Stomach (tissue), 9 donors: ENCODE data around the gene TNFRSF8. TPM values are rescaled to one million over a fixed set of nuclear protein-coding genes. Genes with fewer than 3 reads are reported as not detected.
A peak's percentile ranks its signal among the peaks of the same experiment; 100 is the strongest.
"Not testable (repeated sequence)": the region's sequence is repeated elsewhere in the genome, so short reads cannot be mapped to it uniquely, and the experiment has no call there.

ENCODE experiments used
- DNase-seq, 2 donors: peaks; one replicate each; pipeline versions ENCODE4 v3.0.0 to v3.0.0-alpha.2; 2013 to 2019
- H3K27ac ChIP-seq, 5 donors: fragments of 200-600 bp in 4 of 5; sonication (generic) in 4 of 5; one replicate each; pipeline ENCODE4 v1.5.1; 2013 to 2019; ENCODE audit warnings: mild to moderate bottlenecking in 1 of 5, moderate library complexity in 1 of 5
- H3K27me3 ChIP-seq, 3 donors: fragments of 200-600 bp; sonication (generic); one replicate each; pipeline ENCODE4 v1.5.1; 2017 to 2019; ENCODE audit warnings: mixed run types in 1 of 3
- H3K36me3 ChIP-seq, 4 donors: fragments of 200-600 bp; sonication (generic); 1 replicate in 3 of 4; 2 replicates in 1 of 4; pipeline ENCODE4 v1.5.1; 2016 to 2019
- H3K4me1 ChIP-seq, 4 donors: fragments of 200-600 bp; sonication (generic); one replicate each; pipeline ENCODE4 v1.5.1; 2016 to 2019
- H3K4me3 ChIP-seq, 4 donors: fragments of 200-600 bp; sonication (generic) in 3 of 4; one replicate each; pipeline ENCODE4 v1.5.1; 2016 to 2019; ENCODE audit warnings: mild to moderate bottlenecking in 1 of 4
- H3K9me3 ChIP-seq, 4 donors: fragments of 200-600 bp; sonication (generic); one replicate each; pipeline ENCODE4 v1.5.1; 2016 to 2019
- EP300 ChIP-seq: sonication (generic); formaldehyde crosslinking; IDR thresholded peaks from one replicate; pipeline ENCODE4 v1.6.1; 2017; ENCODE audit warnings: antibody characterized with exemption
- POLR2A ChIP-seq, 4 donors: fragments of 450-650 bp; IDR thresholded peaks; one replicate each; pipeline ENCODE4 v1.6.1; 2016; ENCODE audit warnings: antibody characterized with exemption in 4 of 4, control low read depth in 2 of 4, mild to moderate bottlenecking in 1 of 4, moderate library complexity in 1 of 4
- POLR2AphosphoS5 ChIP-seq, 3 donors: sonication (generic); formaldehyde crosslinking; IDR thresholded peaks; one replicate each; pipeline ENCODE4 v1.6.1; 2016; ENCODE audit warnings: antibody characterized with exemption in 3 of 3
- WGBS, 5 donors: extraction: QIAGEN DNeasy Blood & Tissue Kit in 3 of 5; methylation state at CpG; one replicate each; pipeline versions ENCODE4 v1.1.5 to v1.1.7; 2013 to 2018; 5-methylcytosine and 5-hydroxymethylcytosine counted together
- intact Hi-C: fragments of 100-400 bp; cut with DNase I; formaldehyde crosslinking; loops from one replicate; pipeline ENCODE4 v1.15.1; 2023; ENCODE audit warnings: low total_unique reads
- polyA plus RNA-seq, 3 donors: library from polyadenylated mRNA; stranded (reverse); fragments of 200-250 nt; gene quantifications; one replicate each; pipeline ENCODE4 v1.2.3, GENCODE V29; 2013
- total RNA-seq, 5 donors: library from RNA; depleted of rRNA; stranded (reverse); fragments of >200 nt; gene quantifications; one replicate each; pipeline versions ENCODE4 v1.1.0 to v1.2.3, GENCODE V29; 2014 to 2016
- TF ChIP-seq, protein P1 (sequence below), 7 experiments: fragments of 450-650 bp in 4 of 7; fragments of 200-600 bp in 3 of 7; sonication (generic) in 3 of 7; IDR thresholded peaks; one replicate each; pipeline ENCODE4 v1.5.1; 2016 to 2019; ENCODE audit warnings: antibody characterized with exemption in 7 of 7, control low read depth in 2 of 7, mild to moderate bottlenecking in 1 of 7
- donor health status: healthy with polysubstance abuse.
- donor health status: Bipolar disorder and iron deficiency.
- donor health status: healthy.

Gene TNFRSF8
- total and polyA plus RNA-seq, 8 donors = 0.18 to 2.1 (median 0.88) TPM; not detected in 2

DNA sequence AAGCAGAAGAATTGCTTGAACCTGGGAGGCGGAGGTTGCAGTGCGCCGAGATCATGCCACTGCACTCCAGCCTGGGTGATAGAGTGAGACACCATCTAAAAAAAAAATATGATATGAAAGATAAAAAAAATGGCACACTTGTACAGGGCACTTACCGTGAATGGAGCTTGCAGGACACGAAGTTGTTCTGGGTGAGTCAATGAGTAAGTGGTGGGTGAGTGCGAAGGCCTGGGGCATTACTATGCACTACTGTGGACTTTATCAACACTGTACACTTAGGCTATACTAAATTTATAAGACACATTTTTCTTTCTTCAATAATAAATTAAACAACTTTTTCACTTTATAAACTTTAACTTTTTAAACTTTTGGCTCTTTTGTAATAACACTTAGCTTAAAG is 37.0 kb downstream of the TNFRSF8 start:
- no peaks in the 10 kb centered on the region for H3K4me1 ChIP-seq
- intact Hi-C loops = no loop called here
- WGBS, 5 donors = 85 to 95% (median 91%) methylated on average over 6 of the region's 6 CpGs
- DNase-seq = no peak
- TF ChIP-seq, protein P1, sequence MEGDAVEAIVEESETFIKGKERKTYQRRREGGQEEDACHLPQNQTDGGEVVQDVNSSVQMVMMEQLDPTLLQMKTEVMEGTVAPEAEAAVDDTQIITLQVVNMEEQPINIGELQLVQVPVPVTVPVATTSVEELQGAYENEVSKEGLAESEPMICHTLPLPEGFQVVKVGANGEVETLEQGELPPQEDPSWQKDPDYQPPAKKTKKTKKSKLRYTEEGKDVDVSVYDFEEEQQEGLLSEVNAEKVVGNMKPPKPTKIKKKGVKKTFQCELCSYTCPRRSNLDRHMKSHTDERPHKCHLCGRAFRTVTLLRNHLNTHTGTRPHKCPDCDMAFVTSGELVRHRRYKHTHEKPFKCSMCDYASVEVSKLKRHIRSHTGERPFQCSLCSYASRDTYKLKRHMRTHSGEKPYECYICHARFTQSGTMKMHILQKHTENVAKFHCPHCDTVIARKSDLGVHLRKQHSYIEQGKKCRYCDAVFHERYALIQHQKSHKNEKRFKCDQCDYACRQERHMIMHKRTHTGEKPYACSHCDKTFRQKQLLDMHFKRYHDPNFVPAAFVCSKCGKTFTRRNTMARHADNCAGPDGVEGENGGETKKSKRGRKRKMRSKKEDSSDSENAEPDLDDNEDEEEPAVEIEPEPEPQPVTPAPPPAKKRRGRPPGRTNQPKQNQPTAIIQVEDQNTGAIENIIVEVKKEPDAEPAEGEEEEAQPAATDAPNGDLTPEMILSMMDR (IDR thresholded peaks at IDR 0.05) = no peak
- no peak for TF ChIP-seq POLR2AphosphoS5 (IDR thresholded peaks at IDR 0.05)
- no peak for TF ChIP-seq EP300
- TF ChIP-seq POLR2A (IDR thresholded peaks at IDR 0.05) = no peak
- no peak overlapping the region for H3K27ac ChIP-seq
- H3K9me3 ChIP-seq = peaks cover 0 to 7% (median 0%) of the 10 kb centered on the region in 4 donors
- H3K4me3 ChIP-seq = no peak overlapping the region
- no peaks in the 10 kb centered on the region for H3K36me3 ChIP-seq
- H3K27me3 ChIP-seq = peaks cover 0 to 2% (median 0%) of the 10 kb centered on the region in 3 donors

DNA sequence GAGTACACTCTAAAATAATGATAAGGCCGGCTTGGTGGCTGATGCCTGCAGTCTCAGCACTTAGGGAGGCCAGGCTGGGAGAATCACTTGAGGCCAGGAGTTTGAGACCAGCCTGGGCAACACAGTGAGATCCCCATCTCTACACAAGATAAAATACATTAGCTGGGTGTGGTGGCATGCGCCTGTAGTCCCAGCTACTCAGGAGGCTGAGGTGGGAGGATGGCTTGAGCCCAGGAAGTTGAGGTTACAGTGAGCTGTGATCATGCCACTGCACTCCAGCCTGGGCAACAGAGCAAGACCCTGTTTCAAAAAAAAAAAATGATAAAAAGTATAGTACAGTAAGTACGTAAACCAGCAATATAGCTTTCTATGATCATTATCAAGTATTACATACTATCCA is 38.0 kb downstream of the TNFRSF8 start:
- intact Hi-C loops, H3K9me3 ChIP-seq, H3K4me1 ChIP-seq, DNase-seq, H3K27ac ChIP-seq, H3K36me3 ChIP-seq, H3K27me3 ChIP-seq, H3K4me3 ChIP-seq: not testable (repeated sequence)
- WGBS, 5 donors = 81 to 93% (median 90%) methylated on average over 3 of the region's 3 CpGs

DNA sequence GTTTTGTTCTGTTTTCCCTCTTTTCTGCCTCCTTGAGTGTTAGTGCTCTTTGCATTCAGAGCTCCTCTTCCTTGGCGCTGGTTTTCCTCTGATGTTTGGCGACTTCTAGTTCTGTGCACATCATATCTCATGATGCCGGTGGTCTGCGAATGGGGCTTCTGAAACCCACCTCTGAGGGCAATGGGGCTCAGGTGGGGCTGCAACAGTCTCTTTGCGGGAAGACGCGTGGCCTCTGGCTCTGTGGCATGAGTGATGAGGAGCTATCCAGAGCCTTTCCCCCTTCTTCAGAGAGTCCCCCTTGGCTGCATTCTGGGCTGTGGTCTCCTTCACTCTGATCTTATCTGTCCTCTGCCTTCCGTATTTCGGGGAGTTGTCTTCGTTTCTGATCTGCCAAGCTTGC is 39.0 kb downstream of the TNFRSF8 start:
- no peak for TF ChIP-seq EP300
- WGBS, 5 donors = 86 to 94% (median 93%) methylated on average over 10 of the region's 10 CpGs

DNA sequence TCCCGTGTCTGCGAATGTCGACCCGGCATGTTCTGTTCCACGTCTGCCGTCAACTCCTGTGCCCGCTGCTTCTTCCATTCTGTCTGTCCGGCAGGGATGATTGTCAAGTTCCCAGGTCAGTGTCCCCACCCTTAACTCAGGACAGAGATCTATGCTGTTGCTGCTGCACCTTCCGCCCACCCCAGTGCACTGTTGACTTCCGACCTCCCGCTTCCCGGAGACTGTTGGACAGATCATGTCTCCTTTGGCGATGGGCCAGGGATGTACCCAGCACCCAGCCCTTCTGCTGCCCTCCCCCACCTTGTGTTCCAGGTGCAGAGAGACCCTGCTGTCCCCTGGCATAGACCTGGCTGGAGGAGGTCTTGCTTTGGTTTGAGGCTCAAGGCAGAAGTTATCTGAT is 41.3 kb downstream of the TNFRSF8 start:
- no peak for DNase-seq
- Histone ChIP-seq H3K27me3 (peaks cover 0 to 18% (median 0%) of the 10 kb centered on the region in 3 donors), H3K4me1 (no peaks in the 10 kb centered on the region), H3K27ac (no peak overlapping the region), H3K36me3 (no peaks in the 10 kb centered on the region), H3K4me3 (no peak overlapping the region), H3K9me3 (no peaks in the 10 kb centered on the region)
- intact Hi-C loops = no loop called here
- WGBS, 5 donors = 76 to 82% (median 82%) methylated on average over 12 to 13 of the region's 13 CpGs
- TF ChIP-seq EP300 = no peak
- TF ChIP-seq POLR2A (IDR thresholded peaks at IDR 0.05) = no peak
- TF ChIP-seq, protein P1 (IDR thresholded peaks at IDR 0.05) = no peak
- TF ChIP-seq POLR2AphosphoS5 (IDR thresholded peaks at IDR 0.05) = no peak

More for the DNA sequence above, 39.0 kb downstream of the TNFRSF8 start:
- Histone ChIP-seq H3K9me3 (peaks cover 0 to 6% (median 0%) of the 10 kb centered on the region in 4 donors), H3K27me3 (peaks cover 0 to 16% (median 0%) of the 10 kb centered on the region in 3 donors), H3K4me3 (no peak overlapping the region), H3K36me3 (no peaks in the 10 kb centered on the region), H3K27ac (no peak overlapping the region), H3K4me1 (no peaks in the 10 kb centered on the region)
- no peak for DNase-seq
- intact Hi-C loops = no loop called here

DNA sequence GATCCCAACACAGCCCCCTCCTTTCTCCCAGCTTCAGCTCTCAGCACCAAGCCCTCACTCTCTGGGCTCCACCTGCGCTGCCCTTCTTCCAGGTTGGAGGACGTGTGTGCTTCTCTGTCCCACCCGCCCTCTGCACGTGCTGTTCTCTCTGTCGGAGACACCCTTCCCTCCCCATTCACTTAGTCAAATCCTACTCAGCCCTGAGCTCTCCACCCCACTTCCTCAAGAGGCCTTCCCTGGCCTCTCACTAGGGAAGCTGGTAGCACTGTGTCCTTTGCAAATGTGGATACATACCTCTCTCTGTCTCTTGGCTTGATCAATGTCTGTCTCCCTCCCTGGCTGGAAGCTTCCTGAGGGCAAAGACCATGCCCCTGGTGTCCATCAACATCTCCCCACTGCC is 43.0 kb downstream of the TNFRSF8 start:
- H3K9me3 ChIP-seq = no peaks in the 10 kb centered on the region
- DNase-seq = no peak
- H3K4me1 ChIP-seq = no peaks in the 10 kb centered on the region
- no peaks in the 10 kb centered on the region for H3K36me3 ChIP-seq
- WGBS, 5 donors = 60 to 74% (median 65%) methylated on average over 5 of the region's 5 CpGs
- H3K27me3 ChIP-seq = peaks cover 0 to 18% (median 0%) of the 10 kb centered on the region in 3 donors
- H3K27ac ChIP-seq = no peak overlapping the region
- no peak overlapping the region for H3K4me3 ChIP-seq
- intact Hi-C loops = no loop called here
- TF ChIP-seq EP300 = no peak
- TF ChIP-seq POLR2A (IDR thresholded peaks at IDR 0.05) = no peak
- TF ChIP-seq POLR2AphosphoS5 (IDR thresholded peaks at IDR 0.05) = no peak
- TF ChIP-seq, protein P1 (IDR thresholded peaks at IDR 0.05) = no peak

DNA sequence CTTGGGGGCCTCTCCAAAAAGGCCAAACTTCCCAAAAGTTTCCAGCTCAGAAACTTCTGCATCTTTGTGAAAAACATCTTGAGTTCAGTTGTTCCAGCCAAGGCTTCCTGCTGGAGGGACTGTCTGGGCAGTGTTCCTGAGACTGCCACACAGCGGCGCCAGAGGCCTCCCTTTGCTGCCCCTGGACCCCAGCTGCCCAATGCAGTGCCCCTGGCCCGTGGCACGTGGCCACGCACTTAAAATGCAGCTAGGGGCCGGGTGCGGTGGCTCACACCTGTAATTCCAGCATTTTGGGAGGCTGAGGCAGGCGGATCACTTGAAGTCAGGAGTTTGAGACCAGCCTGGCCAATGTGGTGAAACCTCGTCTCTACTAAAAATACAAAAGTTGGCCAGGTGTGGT is 43.8 kb downstream of the TNFRSF8 start:
- intact Hi-C loops, H3K9me3 ChIP-seq, H3K27ac ChIP-seq, H3K4me1 ChIP-seq, H3K4me3 ChIP-seq, H3K36me3 ChIP-seq: not testable (repeated sequence)
- H3K27me3 ChIP-seq = peaks cover 0 to 18% (median 0%) of the 10 kb centered on the region in 3 donors
- peak in 1 of 2 donors; percentile 20 for DNase-seq
- WGBS, 5 donors = 58 to 89% (median 77%) methylated on average over 4 to 9 of the region's 9 CpGs
